T-helper 1 cell (primary cell): ENCODE measurements around the gene GLDC.

Experiments used
- DNase-seq, 5 donors: peaks; one replicate each; pipeline ENCODE4 v3.0.0-alpha.2; 2012 to 2020

GLDC gene

DNA sequence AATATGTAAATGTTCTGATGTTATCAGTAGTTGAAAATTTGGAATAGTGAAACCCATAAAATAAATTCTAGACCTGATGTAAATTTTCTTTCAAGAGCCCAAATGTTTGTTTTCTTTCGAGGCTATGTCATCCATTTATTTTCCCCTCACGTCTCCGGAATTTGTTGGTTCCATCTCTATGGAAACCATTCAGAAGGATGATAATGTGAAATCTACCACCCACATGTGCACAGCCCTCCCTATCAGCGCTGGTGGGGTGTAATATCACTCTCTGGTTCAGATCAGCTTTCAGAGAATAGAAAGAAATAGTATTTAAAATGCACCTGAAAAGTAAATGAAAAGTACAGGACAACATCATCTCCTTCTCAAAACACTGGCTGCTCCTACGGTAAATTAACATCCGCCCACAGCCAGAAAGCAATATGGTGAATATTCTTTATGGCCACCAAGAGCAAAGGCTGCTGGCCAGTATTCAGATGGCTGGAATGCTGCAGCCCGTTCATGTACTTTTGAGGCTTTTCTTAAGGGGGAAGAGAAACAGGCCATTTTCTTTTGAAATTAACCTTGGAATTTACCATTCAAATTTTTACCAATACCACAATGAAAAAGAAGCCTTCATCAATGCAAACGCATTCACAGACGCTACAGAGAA, 28.5 kb downstream of the GLDC start:
- no peak for DNase-seq

DNA sequence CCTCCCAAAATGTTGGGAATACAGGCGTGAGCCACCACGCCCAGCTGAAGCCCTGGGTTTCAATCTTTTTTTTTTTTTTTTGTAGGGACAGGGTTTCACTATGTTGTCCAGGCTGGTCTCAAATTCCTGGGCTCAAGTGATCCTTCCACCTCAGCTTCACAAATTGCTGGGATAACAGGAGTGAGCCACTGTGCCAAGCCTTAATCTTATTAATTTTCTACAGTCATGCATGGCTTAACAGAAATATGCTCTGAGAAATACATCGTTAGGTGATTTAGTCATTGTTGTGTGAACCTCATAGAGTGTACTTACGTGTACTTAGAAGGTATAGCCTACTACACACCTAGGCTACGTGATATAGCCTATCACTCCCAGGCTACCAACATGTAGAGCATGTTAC, 31.0 kb downstream of the GLDC start:
- no peak for DNase-seq

DNA sequence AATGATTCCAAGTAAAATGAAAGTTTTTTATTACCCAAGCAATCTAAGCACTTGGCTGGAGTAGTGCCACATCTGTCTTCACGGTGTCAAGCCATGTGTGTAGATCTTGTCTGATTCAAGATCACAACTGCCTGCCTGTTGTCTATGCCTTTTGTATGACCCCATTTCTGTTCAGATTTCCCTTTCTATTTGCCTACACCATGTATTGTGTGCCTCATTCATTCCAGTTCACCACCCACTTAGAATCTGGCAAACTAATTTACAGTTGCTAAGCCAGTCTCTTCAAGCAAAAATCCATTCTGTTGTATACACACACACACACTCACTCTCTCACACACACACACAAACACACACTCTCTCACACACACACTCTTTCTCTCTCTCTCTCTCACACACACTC, 33.7 kb downstream of the GLDC start:
- no peak for DNase-seq

DNA sequence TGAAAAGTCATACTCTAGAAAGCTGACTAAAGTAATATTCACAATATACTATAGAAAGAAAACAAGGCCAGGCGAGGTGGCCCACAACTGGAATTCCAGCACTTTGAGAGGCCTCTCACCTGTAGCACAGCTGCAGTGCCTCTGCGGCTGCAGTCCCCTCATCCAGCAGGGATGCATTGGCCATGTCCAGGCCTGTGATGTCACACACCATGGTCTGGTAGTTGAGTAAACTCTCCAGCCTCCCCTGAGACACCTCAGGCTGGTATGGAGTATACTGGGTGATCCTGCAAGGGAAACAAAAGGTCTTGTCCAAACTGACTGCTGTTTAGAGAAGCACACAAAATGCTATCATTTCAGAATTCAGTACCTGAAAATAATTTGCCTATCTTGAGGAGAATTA, 35.5 kb downstream of the GLDC start:
- DNase-seq = no peak

DNA sequence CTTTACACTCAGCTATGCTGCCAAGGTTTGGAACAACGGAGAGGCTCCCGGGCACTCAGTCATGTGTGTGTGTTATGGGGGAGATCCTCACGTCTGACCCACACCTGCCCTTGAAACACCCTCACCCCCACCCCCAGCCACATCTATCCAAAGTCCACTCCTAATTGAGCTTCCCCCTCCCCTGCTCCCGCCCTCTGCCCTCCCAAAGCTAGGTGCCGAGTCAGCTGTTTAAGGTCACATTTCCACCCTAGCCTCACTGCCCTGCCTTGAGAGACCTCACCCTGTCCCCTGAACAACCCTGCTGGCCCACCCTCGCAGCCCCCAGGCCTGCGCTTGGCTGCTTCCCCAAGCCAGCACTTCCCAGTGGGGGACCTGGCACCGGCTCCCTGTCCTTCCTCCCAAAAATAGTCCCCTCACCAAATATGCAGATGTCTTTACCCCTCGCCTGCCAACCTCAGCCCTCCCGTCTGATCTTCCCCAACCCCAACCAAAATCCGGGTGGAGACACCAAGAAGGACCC, 36.0 kb downstream of the GLDC start:
- no peak for DNase-seq

DNA sequence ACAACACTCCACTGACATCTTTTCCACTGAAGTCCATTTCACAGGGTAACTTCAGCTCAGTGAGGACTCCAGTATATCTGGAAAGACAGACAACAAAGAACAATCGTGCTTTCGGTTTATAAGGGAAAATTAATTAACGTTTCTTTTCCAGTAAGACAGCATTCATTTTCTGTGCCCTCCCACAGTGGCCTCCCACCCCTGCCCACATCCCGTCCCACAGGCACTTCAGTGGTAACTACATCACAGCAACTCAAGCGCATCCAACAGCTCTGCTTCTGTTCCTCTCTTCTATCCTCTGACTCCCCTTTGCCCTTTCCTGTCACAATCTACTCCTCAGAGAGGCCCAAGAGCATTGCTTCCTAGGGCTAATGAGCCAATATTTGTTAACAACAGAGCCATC, 40.3 kb downstream of the GLDC start:
- peak in 1 of 5 donors; percentile 8 for DNase-seq

DNA sequence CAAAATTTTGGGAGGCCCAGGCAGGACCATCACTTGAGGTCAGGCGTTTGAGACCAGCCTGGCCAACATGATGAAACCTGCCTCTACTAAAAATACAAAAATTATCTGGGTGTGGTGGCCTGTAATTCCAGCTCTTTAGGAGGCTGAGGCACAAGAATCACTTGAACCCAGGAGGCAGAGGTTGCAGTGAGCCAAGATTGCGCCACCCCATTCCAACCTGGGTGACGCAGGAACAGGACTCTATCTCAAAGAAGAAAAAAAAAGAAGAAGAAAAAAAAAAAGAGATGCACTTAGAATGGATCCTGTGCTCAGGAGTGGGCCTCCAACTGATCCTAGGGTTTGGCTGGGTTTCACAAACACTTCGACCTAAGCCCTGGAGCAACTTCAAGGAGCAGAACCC, 45.1 kb downstream of the GLDC start:
- DNase-seq = no peak

DNA sequence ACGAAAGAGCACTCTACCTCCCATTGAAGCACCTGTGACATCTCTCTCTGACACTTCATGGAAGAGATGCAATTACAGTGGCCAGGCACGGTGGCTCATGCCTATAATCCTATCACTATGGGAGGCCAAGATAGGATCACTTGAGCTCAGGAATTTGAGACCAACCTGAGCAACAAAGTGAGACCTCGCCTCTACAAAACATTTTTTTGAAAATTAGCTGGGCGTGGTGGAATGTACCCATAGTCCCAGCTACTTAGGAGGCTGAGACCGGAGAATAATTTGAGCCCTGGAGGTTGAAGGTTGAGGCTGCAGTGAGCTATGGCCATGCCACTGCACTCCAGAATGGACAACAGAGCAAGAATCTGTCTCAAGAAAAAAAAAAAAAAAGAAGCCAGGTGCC, 45.5 kb downstream of the GLDC start:
- no peak for DNase-seq

DNA sequence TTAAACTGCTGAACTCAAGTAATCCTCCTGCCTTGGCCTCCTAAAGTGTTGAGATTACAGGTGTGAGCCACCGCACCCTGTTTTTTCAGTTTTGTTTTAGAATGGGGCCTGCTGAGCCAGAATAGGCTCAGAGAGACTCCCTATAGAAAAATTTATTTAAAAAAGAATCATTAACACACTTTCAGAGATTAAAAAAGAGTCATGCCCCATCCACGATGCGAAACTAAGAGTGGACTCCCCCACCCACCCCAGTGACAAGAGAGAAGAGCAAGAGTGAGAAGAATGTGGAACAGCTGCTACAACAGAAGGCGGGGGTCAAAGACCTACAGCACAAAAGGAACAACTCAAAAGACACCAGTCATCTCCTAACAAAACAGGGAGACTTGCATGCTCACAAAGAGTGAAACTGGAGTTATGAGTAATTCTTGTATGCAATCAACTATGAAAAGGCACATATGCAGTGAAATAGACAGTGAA, 47.2 kb downstream of the GLDC start:
- DNase-seq = peak in 1 of 5 donors; percentile 76

DNA sequence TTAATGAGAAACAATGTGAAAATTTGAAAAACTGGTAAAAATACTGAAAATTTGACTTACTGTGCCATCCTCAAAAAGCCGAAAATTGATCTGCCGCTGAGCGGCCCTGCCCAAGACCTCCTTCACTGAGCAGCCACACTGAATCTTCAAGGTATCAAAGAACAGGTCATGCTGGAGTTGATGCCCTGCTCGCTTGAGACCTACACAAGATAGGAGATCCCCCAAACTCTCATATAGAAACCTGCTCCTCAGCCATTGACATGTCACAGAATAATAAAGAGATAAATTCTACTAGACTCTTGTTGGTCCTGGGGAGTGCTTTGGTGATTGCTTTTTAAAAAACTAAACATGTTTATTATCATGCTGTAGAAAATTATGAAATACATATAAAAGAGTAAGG, 52.7 kb downstream of the GLDC start:
- no peak for DNase-seq

DNA sequence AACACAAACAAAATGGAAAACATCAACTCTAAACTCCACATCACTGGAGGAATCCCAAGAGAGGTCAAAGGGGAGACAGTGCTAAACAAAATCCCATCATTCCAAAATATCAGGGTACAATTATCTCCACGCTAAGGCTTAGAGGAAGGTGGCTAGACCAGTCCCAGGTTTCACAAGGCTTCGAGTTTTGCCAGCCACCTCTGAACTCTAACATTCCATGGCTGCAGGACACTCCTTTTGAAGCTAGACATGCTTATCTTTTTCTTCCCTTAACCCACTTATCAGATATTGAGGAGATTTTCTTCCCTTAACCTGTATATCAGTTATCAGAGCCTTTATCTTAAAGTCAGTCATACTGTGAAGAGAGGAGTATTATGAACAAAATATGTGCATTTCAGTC, 53.3 kb downstream of the GLDC start:
- no peak for DNase-seq

DNA sequence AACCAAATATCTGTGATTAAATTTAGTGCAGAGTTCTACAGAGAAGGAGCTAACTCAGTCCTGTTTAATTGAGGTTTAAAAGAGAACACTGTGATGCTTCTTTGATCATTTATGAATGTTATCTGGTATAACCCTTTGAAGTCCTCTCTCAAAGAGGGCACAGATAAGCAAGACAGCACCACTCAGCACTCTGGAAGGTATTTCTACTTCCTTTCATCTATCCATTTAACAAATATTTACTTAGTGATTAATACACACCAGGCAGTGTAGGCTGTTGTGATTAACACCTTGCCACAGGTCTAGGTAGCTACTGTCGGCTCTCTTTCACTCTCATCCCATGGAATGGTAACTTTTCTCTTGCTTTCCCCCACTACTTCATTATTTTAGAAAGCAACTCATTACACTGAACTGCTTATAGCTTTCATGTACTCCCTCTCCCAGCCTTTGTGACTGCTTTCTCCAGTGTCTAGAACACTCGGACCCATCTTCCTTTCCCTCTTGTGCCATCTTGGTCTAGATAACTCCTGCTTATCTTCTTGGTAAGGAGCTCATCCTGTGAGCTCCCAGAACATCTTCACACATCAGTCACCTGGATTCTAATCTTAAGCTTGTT, 54.7 kb downstream of the GLDC start:
- no peak for DNase-seq

DNA sequence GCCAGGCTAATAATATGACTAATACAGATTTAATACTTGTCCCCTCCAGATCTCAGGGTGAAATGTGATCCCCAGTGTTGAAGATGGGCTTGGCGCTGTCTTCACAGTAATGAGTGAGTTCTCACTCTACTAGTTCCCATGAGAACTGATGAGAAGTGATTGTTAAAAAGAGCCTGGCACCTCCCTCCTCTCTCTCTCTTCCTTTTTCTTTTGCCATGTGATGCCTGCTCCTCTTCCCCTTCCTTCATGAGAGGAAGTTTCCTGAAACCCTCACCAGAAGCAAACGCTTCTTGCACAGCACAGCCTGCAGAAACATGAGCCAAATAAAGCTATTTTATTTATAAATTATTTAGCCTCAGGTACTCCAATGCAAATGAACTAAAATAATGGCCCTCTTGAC, 55.2 kb downstream of the GLDC start:
- no peak for DNase-seq

DNA sequence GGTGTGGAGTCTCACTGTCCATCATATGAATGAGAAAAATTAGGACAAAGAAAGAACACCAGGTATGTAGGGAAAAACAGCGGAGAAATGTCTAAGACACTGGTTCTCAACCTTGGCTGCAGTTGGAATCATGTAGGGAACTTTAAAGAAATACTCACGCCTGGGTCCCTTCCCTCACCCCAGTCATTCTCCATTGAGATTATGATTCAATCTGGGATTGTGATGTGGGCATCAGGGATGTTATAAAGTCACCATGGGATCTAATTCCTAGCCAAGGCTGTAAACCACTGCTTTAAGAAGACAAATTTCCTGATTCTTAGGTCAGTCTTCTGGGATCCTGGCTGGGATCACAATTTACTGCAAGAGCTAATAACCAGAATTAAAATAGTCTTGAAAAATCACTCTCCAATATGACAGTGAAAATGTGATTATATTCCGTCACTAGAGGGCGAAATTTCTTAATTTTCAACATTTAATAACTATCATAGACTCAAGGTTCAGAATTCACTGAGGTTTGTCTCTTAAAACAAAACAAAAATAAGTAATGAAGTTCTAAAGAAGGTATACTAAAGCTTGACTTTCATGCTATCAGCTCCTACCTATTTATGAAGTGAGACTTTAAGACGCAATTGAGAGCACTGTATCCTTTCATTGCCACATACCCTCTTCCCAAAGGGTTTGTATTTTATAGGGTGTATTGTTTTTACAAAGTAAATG, 60.5 kb downstream of the GLDC start:
- DNase-seq = peak in 1 of 5 donors; percentile 27

DNA sequence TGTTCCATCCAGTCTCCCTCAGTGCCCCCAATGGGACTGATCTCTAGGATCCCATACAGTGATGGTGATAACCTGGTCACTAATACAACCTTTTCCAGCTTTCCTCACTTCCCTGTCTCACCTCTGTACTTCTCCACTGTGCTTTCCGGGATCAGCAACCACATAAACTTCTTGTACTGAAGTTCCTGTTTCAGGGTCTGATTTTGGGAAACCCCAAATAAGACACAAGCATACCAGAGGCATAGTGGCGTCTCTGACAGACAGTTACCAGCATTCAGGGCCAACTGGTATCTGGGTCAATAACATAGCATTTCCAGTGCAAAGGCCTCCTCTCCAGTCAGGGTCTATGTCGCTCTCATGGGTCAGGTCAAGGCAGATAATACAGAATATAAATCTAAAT, 64.3 kb downstream of the GLDC start:
- no peak for DNase-seq

DNA sequence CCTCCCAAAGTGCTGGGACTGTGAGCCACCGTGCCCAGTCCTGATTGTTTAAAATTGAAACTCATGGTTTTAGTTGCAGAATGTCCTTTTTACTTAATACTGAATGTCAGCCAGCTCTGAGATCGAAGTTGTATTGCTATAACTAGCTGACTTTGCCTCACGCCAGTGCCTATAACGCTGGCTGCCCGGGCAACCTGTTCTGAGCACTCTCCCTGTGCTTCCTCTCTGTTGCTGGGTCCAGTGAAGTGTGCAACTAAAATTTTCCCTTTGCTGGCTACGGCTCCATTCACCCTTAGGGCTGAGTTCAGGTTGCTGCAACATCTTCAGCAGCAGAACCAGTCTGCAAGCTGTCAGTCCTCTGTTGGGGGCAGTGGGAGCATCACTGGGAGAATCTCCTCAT, 65.9 kb downstream of the GLDC start:
- no peak for DNase-seq

DNA sequence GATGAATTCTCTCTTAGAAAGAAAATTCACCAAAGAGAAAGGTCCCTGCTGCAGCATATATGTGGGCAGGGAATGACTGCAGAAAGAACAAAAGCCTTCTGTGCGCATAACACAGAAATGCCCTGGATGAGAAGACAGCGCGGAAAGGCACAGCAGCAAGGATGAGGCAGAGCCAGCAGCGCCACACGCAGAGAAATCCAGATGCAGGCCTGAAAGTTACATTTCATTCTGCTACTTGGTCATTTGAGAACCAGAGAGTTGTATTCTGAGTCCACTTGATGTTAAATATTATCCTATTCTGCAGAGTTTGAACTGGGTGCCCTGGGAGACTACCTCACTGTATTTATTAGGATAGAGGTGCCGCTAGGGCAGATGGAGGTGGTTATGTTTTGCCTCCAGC, 68.5 kb downstream of the GLDC start:
- DNase-seq = no peak

DNA sequence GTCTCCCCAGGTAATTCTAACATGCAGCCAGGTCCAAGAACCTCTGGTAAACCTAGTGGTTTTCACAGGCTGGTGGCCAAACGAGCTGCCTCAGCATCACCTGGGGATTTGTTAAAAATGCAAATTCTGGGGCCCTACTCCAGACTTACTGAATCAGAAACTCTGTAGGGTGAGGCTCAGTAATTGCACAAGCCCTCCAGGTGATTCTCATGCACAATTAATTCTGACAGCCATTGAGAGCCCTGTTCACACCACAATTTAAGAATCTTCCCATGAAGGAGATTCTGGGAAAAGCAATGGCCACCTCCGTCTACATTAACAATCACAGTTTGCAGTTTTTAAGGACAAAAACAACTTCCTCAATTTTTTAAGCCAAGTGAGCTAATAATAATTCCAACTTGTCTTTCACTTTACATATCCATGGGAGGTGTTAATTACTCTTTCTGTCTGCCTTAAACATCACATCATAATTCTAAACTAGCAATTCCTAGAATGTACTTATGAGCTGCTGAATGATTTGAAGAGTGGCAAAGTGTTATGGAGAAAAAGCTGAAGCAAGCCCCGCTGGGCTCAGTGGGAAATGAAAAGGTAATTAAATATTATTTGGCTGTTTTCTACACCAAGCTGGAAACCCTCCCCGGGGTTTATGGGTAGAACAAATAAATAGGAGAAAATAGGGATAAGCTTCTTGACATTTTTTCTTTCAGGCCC, 70.0 kb downstream of the GLDC start:
- no peak for DNase-seq

DNA sequence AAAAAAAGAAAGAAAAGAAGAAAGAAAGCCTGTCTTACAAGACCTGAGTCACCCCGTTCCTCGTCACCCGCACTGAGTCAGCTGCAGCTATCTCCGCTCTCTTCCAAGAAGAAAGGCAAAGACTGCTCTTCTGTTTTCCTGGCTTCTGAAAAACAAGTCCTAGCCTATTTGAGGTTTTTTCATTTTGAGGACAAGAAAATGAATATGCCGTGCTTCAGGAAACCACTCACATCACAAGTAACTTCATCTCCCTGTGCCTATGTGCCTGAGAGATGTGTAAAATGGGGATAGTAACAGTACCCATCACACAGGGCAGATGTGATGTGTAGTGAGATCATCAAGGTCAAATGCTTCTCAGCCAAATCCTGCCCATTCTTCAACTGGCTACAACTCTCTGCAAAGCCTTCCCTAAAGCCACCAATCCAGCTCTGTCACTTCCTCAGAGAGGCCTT, 78.4 kb downstream of the GLDC start:
- peak in 1 of 5 donors; percentile 64 for DNase-seq

DNA sequence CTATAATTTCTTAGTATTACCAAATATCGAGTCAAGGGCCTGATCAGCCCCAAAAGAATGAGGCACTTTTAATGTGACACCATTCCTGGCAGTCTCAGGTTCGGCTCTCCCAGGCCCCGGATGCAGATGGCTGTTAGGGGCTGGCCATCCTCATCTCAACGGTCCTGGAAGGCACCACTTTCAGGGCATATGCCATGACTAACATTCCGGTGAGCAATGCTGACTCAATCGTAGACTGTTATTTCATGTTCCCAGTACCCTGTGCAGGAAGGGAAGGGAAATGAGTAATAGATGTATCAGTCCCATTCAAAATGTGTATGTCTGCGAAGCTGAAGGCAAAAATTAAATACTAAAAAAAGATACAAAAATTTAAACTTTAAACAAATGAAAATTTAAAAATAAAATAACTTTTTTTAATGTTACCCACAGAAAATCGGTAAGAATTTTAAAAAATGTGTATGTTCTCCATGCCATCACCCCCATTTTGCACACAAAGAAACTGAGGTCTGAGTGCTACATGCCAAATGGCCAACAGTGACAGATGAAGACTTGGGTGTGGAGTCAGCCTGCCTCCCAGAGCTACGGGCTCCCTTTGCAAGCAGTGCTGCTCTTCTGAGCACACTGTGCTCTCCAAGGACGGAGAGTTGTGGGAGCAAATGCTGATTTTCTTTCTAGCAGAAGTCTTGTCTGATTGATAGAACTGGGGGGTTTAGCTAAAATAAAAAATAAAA, 79.0 kb downstream of the GLDC start:
- peak in 1 of 5 donors; percentile 83 for DNase-seq

DNA sequence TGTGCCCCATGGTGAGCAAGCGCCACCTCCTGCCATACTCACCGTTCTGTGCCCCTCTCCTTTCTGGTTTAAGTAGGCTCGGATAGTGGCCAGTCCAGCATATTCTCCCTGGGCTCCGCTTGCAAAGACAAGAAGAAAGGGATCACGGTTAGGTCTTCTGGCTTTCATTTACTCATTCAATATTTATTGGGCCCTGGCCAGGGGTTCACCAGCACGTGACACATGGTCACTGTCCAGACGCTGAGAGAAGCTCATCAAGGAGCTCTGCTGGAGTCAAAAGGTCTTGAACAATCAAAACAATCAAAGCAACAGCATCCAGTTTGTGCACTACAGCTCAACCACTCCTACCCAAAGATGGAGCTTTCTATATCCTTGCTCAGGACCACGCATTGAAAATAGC, 80.2 kb downstream of the GLDC start:
- no peak for DNase-seq

DNA sequence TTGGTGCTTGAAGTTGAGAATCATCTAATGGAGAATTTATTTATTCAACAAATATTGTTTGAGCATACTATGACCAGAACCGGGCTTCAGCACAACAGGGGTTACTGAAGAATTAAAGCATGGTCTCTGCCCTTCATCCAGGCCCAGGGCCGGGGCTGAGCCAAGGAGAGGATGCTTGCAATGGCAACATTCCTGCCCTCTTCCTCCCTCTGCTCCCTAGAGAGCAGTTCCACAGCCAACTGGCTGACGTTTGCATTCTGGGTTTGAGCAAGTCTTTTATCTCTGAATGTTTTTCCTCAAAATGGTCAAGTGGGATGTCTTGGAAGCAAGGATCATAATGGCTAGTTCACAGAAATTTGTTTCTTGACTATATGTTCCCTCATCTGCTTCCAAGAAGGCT, 80.7 kb downstream of the GLDC start:
- no peak for DNase-seq

DNA sequence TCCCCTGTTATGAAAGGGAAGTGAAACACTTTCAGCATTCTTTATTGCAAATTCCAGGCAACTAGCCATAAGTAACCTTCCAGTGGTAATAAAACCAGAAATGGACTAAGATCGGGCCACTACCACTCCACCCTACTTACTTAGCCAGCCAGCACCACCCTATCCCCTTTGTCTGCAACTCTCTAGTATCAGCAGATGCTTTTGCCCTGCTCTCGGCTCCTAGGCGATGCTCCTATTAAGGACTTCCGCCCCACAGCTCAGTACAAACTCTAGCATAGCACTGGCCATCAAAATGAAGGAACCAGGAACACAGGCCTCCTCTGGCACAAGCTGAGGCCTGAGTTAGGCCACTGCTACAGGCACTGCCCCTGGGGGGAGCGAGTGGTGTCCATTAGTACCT, 81.2 kb downstream of the GLDC start:
- DNase-seq = no peak
